Bronchial epithelial cell (primary cell): ENCODE data around the gene FANCD2OS. TPM values are rescaled to one million over a fixed set of nuclear protein-coding genes. Genes with fewer than 3 reads are reported as not detected.

Experiments used
- DNase-seq: peaks from one replicate; pipeline ENCODE4 v3.0.0-alpha.2; 2010; ENCODE audit warnings: low read depth
- FAIRE-seq: peaks from 2 replicates; lab custom pipeline; 2011; peaks lifted over from hg19 to GRCh38; lab: Jason Lieb, UNC
- H3K27me3 ChIP-seq: 2 replicates; pipeline ENCODE4 v1.5.1; 2011; ENCODE audit warnings: low read length; ENCODE audit not compliant: control insufficient read depth, insufficient read depth
- H3K36me3 ChIP-seq: 2 replicates; pipeline ENCODE4 v1.5.1; 2011; ENCODE audit warnings: low read length; ENCODE audit not compliant: control insufficient read depth, insufficient read depth
- H3K4me3 ChIP-seq: 2 replicates; pipeline ENCODE4 v1.5.1; 2011; ENCODE audit warnings: mild to moderate bottlenecking, low read depth, low read length, control low read depth
- total RNA-seq: library from RNA; depleted of rRNA; stranded (reverse); fragments of >200 nt; gene quantifications from 2 replicates; pipeline ENCODE4 v1.2.1, GENCODE V29; 2014
- TF ChIP-seq, protein P1 (sequence below): IDR thresholded peaks from 2 replicates; pipeline ENCODE4 v1.5.1; 2011; ENCODE audit warnings: mild to moderate bottlenecking, moderate library complexity, low read length, control low read depth, inconsistent platforms; ENCODE audit not compliant: insufficient read depth, severe bottlenecking

Gene FANCD2OS, protein sequence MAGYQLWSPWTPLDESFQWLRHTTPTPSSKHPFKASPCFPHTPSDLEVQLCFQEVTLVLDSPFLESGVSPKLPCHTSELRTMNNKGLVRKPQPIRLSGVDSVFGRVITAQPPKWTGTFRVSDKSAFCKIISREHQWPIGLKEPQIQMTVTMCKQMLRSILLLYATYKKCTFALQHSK
- not detected in 2 replicates for total RNA-seq

DNA sequence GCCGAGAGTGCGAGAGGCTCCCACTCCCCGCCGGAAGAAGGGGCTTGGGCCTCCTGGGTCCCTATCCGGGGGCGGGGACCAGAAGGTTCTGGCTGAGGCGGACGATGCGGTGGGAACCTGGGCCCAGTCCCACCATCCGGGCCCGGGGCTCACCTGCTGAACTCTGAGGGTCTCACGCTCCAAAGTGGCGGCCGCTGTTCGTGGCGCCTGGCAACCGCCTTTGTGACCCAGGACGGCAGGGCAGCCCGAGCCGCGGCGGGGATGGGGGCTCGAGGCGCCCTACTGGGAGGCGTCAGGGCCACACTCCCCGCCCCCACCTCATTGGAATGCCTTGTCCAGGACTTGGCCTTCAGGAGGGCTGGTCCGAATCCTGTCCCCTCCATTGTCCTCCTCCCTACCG is at the start of gene FANCD2OS:
Gene FANCD2OS, minus strand, starts transcription at position 165 of the 400 bp plus-strand sequence. CDS start 3,481 bp downstream, outside the sequence.
- TF ChIP-seq, protein P1, sequence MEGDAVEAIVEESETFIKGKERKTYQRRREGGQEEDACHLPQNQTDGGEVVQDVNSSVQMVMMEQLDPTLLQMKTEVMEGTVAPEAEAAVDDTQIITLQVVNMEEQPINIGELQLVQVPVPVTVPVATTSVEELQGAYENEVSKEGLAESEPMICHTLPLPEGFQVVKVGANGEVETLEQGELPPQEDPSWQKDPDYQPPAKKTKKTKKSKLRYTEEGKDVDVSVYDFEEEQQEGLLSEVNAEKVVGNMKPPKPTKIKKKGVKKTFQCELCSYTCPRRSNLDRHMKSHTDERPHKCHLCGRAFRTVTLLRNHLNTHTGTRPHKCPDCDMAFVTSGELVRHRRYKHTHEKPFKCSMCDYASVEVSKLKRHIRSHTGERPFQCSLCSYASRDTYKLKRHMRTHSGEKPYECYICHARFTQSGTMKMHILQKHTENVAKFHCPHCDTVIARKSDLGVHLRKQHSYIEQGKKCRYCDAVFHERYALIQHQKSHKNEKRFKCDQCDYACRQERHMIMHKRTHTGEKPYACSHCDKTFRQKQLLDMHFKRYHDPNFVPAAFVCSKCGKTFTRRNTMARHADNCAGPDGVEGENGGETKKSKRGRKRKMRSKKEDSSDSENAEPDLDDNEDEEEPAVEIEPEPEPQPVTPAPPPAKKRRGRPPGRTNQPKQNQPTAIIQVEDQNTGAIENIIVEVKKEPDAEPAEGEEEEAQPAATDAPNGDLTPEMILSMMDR = no peak
- H3K36me3 ChIP-seq = no peaks in the 10 kb centered on the region
- no peaks in the 10 kb centered on the region for H3K27me3 ChIP-seq
- DNase-seq (no peak), FAIRE-seq (no peak)
- H3K4me3 ChIP-seq = no peak within 1 kb of the TSS

DNA sequence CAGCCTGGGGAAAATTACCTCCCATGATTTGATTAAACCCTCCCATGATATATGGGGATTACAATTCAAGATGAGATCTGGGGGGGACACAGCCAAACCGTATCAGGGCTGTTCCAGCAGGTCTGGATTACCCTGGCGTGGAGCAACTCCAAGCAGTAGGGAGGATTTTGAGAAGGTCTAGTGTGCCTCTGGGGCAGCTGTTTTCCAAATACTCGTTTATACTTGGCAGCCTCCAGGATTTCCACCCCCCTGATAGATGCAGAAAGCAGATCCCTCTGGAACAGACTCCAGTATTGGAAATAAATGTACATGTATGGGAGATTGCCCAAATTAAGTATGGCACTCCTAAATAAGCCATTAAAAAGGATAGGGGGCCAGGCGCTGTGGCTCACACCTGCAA is 49.0 kb upstream of the FANCD2OS start:
- no peak for DNase-seq
- no peak for FAIRE-seq
- TF ChIP-seq, protein P1 = no peak
- H3K4me3 ChIP-seq = no peak overlapping the region
- no peaks in the 10 kb centered on the region for H3K36me3 ChIP-seq
- H3K27me3 ChIP-seq = no peaks in the 10 kb centered on the region

DNA sequence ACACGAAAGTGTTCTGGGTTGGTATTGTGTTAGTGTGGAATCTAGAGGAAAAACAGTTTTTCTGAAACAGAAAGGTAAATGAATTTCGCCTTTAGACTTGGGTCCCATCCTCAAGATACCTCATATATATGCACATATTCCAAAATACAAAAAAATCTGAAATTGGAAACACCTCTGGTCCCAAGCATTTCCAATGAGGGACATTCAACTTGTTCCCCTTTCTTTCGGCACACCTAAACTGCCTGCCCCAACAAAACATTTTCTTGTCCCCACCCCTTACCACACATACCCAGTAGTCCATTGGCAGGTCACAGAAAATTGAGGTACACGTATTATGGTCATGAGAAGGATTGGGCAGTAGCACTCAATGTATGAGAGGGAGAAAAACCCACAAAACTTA is 47.6 kb upstream of the FANCD2OS start:
- H3K4me3 ChIP-seq = no peak overlapping the region
- TF ChIP-seq, protein P1 = no peak
- no peaks in the 10 kb centered on the region for H3K27me3 ChIP-seq
- FAIRE-seq (no peak), DNase-seq (no peak)
- no peaks in the 10 kb centered on the region for H3K36me3 ChIP-seq

DNA sequence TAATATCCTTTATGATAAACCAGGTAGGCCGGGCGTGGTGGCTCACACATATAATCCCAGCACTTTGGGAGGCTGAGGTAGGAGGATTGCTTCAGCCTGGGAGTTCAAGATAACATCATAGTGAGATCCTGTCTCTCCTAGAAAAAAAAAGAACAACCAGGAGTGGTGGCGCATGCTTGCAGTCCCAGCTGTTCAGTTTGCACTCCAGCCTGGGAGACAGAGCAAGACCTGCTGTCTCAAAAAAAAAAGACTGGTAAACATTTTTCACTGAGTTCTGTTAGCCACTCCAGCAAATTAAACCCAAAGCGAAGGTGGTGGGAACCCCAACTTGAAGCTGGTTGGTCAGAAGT is 47.0 kb upstream of the FANCD2OS start:
- H3K36me3 ChIP-seq = peaks cover 2% of the 10 kb centered on the region
- TF ChIP-seq, protein P1 = no peak

DNA sequence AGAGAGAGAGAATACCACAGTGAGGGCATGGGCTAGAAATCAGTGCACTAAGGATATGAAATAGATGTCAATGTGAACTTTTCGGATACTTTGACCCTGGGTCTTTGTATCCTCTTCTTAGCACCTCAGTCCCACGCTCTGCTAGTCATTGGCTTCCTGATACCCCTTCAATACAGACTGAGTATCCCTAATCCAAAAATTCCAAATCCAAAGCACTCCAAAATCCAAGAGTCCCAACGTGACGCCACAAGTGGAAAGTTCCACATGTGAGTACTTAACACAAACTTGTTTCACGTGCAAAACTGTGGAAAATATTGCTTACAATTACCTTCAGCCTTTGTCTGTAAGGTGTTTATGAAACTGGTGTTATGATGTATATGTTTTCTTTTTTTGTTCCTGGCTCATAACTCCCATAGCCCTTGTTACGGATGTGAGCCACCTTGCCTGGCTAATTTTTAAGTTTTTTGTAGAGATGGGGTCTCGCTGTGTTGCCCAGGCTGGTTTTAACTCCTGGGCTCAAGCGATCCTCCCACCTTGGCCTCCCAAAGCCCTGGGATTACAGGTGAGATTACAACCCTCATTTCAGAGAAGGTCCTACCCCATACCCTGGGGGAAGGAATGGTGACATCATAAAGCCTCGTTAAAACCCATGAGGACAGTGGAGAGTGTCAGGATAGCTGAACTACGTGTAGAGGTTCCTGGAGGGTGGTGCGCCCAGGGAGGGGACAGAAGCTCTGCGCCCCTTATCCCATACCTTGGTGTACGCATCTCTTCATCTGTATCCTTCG is 46.5 kb upstream of the FANCD2OS start:
- TF ChIP-seq, protein P1 = no peak

More for the DNA sequence above, 47.0 kb upstream of the FANCD2OS start:
- DNase-seq (no peak), FAIRE-seq (no peak)
- H3K4me3 ChIP-seq = no peak overlapping the region
- H3K27me3 ChIP-seq = no peaks in the 10 kb centered on the region

More for the DNA sequence above, 46.5 kb upstream of the FANCD2OS start:
- DNase-seq (no peak), FAIRE-seq (no peak)
- Histone ChIP-seq H3K27me3 (no peaks in the 10 kb centered on the region), H3K4me3 (no peak overlapping the region), H3K36me3 (peaks cover 5% of the 10 kb centered on the region)
